H7 (cell line): ENCODE measurements around the gene UNC119. TPM values are rescaled to one million over a fixed set of nuclear protein-coding genes. Genes with fewer than 3 reads are reported as not detected.
"Not testable (repeated sequence)": the region's sequence is repeated elsewhere in the genome, so short reads cannot be mapped to it uniquely, and the experiment has no call there.

Experiments
- DNase-seq: peaks from one replicate; pipeline ENCODE4 v3.0.0; 2012
- H3K27me3 ChIP-seq: 2 replicates; pipeline ENCODE4 v1.6.0; 2011; ENCODE audit warnings: mild to moderate bottlenecking, low read length; ENCODE audit not compliant: control insufficient read depth, insufficient read depth
- H3K36me3 ChIP-seq: replicated peaks from 2 replicates; pipeline ENCODE4 v1.5.1; 2011; ENCODE audit warnings: low read length; ENCODE audit not compliant: control insufficient read depth, insufficient read depth
- H3K4me3 ChIP-seq: 2 replicates; pipeline ENCODE4 v1.5.1; 2011; ENCODE audit warnings: low read depth, mild to moderate bottlenecking, control low read depth, low read length, moderate library complexity; ENCODE audit not compliant: insufficient read depth
- total RNA-seq: library from RNA; depleted of rRNA; stranded (reverse); fragments of >200 nt; shearing (Covaris generic); gene quantifications from 2 replicates; pipeline ENCODE4 v1.2.3, GENCODE V29; 2014

Gene UNC119
- total RNA-seq, 1 experiment from 2014 or later = 87.6 TPM

DNA sequence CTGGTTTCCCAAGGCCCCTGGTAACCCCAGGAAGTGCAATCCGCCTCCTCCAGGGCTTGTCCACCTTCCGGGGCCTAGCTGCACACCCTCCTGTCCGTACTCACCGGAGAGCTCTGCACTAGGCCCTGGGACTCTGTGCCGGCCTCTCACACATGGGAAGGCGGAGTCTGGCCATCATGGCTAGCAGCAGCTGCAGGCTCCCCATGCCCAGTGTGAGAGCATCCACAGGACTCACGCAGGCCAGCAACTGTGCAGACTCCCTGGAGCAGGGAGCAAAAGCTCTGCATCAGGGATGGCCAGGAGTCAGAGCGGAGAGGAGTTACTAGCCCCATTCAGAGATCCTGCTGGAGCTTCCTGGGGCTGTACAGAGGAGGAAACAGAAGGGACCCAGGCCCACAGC, 26.0 kb downstream of the UNC119 start:
- no peak for DNase-seq
- Histone ChIP-seq H3K27me3 (no peaks in the 10 kb centered on the region), H3K4me3 (no peak overlapping the region), H3K36me3 (no peaks in the 10 kb centered on the region)

DNA sequence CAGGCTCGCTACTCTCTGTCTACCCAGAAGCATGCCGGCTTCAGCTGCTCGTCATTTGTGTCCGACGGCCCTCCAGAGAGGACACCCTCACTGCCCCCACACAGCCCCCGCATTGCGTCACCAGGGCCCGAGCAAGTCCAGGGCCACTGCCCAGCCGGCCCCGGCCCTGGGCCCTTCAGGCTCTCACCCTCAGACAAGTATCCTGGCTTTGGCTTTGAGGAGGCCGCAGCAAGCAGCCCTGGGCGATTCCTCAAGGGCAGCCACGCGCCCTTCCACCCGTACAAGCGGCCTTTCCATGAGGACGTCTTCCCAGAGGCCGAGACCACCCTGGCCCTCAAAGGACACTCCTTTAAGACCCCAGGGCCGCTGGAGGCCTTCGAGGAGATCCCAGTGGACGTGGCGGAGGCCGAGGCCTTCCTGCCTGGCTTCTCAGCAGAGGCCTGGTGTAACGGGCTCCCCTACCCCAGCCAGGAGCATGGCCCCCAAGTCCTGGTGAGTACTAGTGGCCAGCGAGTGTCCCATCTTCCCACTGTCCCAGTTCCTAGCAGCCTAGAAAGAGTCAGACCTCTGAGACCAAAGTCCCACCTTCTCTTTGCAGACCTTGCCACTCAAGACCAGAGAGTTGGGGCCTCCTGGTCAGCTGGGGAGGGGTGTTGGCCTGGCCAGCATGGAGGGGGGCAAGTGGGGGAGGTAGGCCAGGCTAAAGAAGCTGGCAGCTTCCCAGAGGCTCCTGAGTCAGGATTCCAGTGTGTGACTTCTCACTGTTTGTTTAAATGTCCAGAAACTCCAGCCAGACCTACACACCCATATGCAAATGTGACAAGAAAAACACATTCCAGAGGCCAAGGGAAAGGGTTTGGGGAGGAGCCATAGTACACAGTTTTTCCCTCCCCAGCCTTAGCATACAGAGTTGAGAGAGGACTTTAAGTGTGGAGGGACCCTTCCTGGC, 27.7 kb downstream of the UNC119 start:
- Histone ChIP-seq H3K4me3 (no peak overlapping the region), H3K36me3 (no peaks in the 10 kb centered on the region), H3K27me3 (no peaks in the 10 kb centered on the region)
- no peak for DNase-seq

DNA sequence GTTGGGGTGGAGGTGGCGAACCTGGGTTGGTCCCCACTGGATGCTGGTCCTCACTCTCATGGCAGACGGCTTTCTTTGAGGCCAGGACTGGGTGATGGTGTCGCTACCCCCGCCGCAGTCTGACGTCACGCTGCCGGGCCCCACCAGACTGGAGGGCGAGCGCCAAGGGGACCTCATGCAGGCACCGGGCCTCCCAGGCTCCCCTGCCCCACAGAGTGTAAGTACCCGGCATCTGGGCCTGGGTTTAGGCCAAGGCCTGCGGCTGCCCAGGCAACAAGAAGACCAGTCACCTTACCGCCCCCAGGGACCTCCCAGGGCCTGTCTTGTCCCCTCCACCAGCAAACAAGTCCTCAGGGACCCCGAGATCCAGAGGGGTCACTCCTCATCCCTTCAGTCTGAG, 28.5 kb downstream of the UNC119 start:
- Histone ChIP-seq H3K27me3 (no peaks in the 10 kb centered on the region), H3K36me3 (no peaks in the 10 kb centered on the region), H3K4me3 (no peak overlapping the region)
- DNase-seq = no peak

DNA sequence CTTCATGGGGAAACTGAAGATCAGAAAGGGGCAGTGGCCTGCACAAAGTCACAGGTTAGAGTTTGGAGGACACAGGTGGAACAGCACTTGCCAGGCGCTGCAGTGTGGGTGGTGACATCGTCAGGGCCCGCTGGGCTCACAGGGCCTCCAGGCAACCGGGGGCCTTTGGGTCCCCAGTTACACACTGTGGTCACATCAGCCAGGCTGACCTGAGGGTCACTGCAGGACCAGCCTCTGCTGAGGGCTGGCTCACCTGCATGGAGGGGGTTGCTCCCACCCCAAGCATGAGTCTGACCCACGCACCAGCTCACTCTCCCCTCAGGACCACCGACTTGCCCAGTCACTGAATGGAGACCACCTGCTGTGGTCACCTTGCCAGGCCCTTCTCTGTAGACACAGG, 29.2 kb downstream of the UNC119 start:
- Histone ChIP-seq H3K4me3 (no peak overlapping the region), H3K36me3 (no peaks in the 10 kb centered on the region)
- DNase-seq = no peak

DNA sequence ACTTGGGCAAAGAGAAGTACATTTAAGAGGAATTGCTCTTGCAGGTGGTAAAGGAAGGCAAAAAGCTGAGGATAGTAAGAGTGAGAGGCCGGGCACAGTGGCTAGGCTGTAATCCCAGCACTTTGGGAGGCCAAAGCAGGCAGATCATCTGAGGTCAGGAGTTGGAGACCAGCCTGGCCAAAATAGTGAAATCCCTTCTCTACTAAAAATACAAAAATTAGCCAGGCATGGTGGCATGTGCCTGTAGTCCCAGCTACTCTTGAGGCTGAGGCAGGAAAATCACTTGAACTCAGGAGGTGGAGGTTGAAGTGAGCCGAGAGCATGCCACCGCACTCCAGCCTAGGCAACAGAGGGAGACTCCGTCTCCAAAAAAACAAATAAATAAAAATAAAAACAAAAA, 30.1 kb downstream of the UNC119 start:
- not testable (repeated sequence) for H3K27me3 ChIP-seq, H3K36me3 ChIP-seq, H3K4me3 ChIP-seq, DNase-seq

More for the DNA sequence above, 29.2 kb downstream of the UNC119 start:
- no peaks in the 10 kb centered on the region; the same call in 1 of the 2 replicates for H3K27me3 ChIP-seq

DNA sequence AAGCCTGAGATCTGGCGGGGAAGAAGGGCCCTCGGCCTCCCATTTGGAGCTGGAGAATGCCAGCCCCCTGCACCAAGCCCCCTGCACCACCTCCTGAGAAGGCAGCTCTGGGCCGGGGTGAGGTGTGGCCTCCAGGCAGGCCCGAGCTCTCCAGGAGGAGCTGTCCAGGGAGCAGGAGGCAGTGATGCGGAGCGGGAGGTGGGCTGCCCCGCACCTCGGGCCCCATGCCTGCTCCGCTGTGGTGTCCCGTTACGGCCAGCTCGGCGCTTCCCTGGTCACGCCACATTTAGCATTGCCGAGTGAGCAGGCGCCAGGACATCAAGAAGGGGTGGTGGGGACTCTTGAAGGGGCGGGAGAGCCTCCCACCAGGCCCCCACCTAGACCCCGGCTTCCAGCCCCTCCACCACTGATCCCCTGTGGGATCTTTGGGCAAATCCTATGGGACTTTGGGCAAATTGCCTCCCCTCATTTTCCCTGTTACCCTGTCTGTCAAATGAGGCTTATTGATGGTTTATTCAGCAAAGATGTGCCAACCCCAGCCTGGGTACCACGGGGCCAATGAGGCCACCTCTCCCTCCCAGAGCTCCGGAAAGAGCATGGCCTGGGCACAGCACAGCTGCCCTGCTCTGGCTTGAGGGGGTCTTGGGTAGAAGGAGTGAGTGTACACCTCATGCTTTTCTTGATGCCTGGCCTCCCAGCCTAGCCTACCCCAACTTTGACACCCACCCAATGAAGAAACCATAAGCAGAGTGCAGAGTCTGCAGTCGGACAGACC, 30.9 kb downstream of the UNC119 start:
- H3K27me3 ChIP-seq = no peaks in the 10 kb centered on the region; the same call in 1 of the 2 replicates
- no peak overlapping the region for H3K4me3 ChIP-seq
- no peaks in the 10 kb centered on the region for H3K36me3 ChIP-seq
- DNase-seq = peak; percentile 88

DNA sequence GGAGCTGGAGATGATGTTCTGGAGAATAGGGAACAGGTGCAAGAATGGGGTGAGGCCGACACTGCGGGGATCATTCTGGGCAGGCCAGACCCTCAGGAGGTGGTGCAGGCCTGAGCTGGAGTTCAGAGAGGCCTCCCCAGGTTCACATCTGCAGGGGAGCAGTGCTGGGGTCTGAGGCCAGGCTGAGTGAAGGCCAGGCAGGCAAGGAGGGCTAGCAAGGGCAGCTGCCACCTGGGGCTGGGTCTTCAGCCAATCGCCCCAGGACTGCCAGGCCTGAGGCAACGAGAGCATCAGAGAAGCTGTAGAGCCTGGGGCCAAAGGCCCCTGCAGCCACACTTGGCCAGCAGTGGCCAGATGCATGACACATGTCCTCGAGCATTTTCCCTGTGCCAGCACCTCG, 31.7 kb downstream of the UNC119 start:
- Histone ChIP-seq H3K4me3 (no peak overlapping the region), H3K36me3 (no peaks in the 10 kb centered on the region), H3K27me3 (no peaks in the 10 kb centered on the region; the same call in 1 of the 2 replicates)
- DNase-seq = no peak

DNA sequence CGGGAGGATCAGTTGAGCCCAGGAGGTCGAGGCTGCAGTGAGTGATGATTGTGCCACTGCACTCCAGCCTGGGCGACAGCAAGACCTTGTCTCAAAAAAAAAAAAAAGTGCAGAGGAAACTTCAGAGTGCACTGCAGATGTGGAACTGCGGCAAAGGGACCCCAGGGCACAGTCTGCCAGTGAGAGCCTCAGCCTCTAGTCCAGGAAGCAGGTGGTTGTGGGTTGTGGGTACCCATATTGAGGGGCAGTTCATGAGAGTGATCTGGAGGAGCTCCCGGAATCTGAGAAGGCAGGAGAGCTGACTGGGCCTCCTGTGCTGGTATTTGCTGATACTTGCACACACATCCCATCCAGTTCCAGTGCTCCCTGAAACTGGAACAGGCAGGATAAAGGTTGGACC, 33.2 kb downstream of the UNC119 start:
- Histone ChIP-seq H3K36me3 (no peaks in the 10 kb centered on the region), H3K4me3 (no peak overlapping the region), H3K27me3 (no peaks in the 10 kb centered on the region; the same call in 1 of the 2 replicates)

DNA sequence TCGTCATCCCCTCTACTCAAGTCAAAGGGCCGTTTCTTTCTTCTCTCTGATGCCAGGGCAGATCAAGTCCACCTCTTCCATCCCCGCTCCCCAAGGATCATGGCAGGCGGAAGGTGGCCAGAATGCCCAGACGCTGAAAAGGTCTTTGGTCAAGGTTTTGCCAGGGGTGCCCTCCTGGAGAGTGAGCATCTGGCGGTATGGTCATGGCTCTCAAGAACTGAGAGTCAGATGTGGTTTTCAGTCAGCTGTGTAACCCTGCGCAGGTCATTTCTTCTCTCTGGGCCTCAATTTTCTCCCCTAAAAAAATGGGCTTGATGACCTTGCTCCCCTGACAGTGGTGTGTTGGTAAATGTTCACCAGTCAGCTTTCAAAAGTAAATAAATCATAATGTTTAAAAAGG, 33.8 kb downstream of the UNC119 start:
- H3K4me3 ChIP-seq = no peak overlapping the region
- no peak for DNase-seq
- H3K36me3 ChIP-seq = no peaks in the 10 kb centered on the region
- no peaks in the 10 kb centered on the region; the same call in 1 of the 2 replicates for H3K27me3 ChIP-seq

More for the DNA sequence above, 33.2 kb downstream of the UNC119 start:
- DNase-seq = no peak

DNA sequence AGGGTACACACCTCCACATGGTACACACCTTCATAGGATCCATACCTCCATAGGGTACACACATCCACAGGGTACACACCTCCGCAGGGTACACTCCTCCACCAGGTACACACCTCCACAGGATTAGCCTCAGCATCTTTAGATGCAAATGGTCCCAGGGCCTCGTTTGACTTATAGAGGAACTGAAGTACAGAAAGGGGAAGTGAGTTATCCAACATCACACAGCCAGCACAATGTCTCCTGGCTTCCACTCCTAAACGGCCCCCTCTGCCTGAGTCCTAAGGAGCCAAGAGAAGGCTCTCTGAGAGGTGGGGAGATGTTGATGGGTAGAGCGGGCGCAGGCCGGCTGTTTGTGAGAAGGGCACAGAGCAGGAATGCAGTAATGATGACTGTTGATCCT, 34.3 kb downstream of the UNC119 start:
- Histone ChIP-seq H3K36me3 (no peaks in the 10 kb centered on the region), H3K4me3 (no peak overlapping the region), H3K27me3 (no peaks in the 10 kb centered on the region; the same call in 1 of the 2 replicates)
- DNase-seq = no peak

DNA sequence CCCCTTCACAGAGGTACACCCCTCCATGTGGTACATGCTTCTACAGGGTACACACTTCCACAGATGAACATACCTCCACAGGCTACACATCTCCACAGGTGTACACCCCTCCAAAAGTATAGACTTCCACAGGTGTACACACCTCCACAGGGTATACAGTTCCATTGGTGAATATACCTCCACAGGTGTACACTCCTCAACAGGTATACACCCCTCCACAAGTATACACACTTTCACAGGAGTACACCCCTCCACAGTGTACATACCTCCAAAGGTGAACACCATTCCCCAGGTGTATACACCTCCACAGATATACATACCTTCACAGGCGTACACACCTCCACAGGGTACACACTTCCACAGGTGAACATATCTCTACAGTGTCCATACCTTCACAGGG, 36.9 kb downstream of the UNC119 start:
- H3K27me3 ChIP-seq = no peaks in the 10 kb centered on the region; the same call in 1 of the 2 replicates
- H3K36me3 ChIP-seq = no peaks in the 10 kb centered on the region
- no peak overlapping the region for H3K4me3 ChIP-seq
- DNase-seq = no peak

DNA sequence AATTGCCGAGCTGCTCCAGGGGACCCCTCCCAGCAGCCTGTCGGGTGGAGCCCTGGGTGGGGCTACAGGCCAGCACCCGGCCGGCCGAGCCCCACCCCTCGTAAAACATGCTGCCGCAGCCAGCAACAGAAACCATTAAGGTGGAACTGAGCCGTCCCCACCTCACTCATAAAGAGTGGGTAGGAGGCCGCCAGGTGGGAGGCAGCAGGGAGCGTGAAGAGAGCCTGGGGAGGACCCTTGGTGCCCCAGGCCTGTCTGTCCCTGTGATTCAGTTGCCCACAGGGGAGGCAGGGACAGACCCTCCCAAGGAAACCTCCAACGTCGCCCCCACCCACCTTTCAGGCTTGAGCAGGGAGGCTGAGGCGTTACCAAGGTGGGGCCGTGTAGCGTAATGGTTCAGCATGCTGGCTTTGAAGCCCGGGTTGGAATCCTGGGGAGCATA, 37.8 kb downstream of the UNC119 start:
- DNase-seq = no peak
- Histone ChIP-seq H3K4me3 (no peak overlapping the region), H3K36me3 (no peaks in the 10 kb centered on the region), H3K27me3 (no peaks in the 10 kb centered on the region; the same call in 1 of the 2 replicates)

DNA sequence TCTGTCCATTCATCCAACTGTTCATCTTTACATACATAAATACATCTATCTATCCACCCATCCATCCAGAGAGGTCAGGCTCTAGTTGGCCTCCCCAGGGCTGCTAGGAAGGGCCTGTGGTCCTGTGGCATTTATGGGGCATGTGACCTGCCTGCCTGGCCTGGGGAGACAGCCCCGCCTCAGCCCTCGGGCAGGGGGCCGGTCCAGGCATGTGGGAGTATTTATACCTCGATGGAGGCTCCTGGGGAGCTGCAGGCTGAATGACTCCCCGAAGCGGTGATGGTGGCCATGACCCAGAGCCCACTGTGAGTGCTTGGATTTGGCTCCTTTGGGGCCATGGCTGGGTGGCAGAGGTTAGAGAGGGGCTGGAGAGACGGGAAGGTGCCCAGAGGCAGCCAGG, 38.9 kb downstream of the UNC119 start:
- no peak for DNase-seq
- no peak overlapping the region for H3K4me3 ChIP-seq
- H3K36me3 ChIP-seq = no peaks in the 10 kb centered on the region
- no peaks in the 10 kb centered on the region; the same call in 1 of the 2 replicates for H3K27me3 ChIP-seq

DNA sequence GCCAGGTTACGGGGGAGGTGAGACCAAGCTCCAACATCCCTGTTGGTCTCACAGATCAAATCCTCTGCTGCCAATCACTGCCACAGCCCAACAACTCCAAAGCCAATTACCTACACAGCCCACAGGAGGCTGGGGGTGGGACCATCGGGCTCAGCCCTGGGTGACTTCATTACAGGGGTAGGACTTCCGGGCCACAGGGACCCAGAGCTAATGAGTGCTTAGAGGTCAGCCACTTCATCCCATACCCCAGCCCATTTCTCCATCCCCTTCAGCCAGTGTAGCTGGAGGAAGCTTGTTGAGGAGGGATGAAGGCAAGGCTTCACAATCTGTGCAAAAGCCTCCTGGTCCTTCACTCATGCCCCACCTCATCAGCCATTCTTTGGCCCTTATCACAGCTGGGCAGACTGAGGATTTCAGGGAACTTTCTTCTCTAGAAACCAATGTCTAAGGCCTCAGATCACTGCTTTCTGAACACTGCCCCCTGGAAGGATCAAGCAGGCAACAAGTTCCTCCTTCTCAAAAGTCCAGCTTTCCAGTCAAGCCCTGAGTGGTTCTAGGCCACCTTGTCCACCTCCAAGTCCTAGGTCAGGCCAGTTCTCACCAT, 40.5 kb downstream of the UNC119 start:
- no peak for DNase-seq
- no peak overlapping the region for H3K4me3 ChIP-seq
- H3K36me3 ChIP-seq = no peaks in the 10 kb centered on the region
- no peaks in the 10 kb centered on the region for H3K27me3 ChIP-seq
